Smooth muscle cell (in vitro differentiated cells): ENCODE data around the gene KIF26B. TPM values are rescaled to one million over a fixed set of nuclear protein-coding genes. Genes with fewer than 3 reads are reported as not detected.

Experiments
- DNase-seq: peaks from one replicate; lab custom pipeline; 2025; ENCODE audit not compliant: unreplicated experiment; lab: John Stamatoyannopoulos, UW
- H2AFZ ChIP-seq: fragments of 200-600 bp; sonication (generic); 2 replicates; pipeline ENCODE4 v1.6.0; 2016; ENCODE audit warnings: antibody characterized with exemption, low read depth, mild to moderate bottlenecking
- H3F3A ChIP-seq: fragments of 200-600 bp; sonication (generic); 2 replicates; pipeline ENCODE4 v1.6.0; 2017; ENCODE audit warnings: antibody characterized with exemption, low read depth
- H3K27ac ChIP-seq: fragments of 200-600 bp; sonication (generic); 2 replicates; pipeline ENCODE4 v1.5.1; 2016; ENCODE audit warnings: low read depth, mild to moderate bottlenecking
- H3K27me3 ChIP-seq: fragments of 200-600 bp; sonication (generic); 2 replicates; pipeline ENCODE4 v1.6.1; 2016; ENCODE audit warnings: low read depth, mild to moderate bottlenecking
- H3K36me3 ChIP-seq: fragments of 200-600 bp; sonication (generic); 2 replicates; pipeline ENCODE4 v1.5.1; 2016; ENCODE audit warnings: low read depth
- H3K4me1 ChIP-seq: fragments of 200-600 bp; sonication (generic); 2 replicates; pipeline ENCODE4 v1.5.1; 2016; ENCODE audit warnings: low read depth
- H3K4me2 ChIP-seq: fragments of 200-600 bp; sonication (generic); 2 replicates; pipeline ENCODE4 v1.6.0; 2016; ENCODE audit warnings: mild to moderate bottlenecking
- H3K4me3 ChIP-seq: fragments of 200-600 bp; sonication (generic); 2 replicates; pipeline ENCODE4 v1.5.1; 2016; ENCODE audit warnings: mild to moderate bottlenecking
- H3K79me2 ChIP-seq: fragments of 200-600 bp; sonication (generic); 2 replicates; pipeline ENCODE4 v1.6.0; 2016; ENCODE audit warnings: low read depth, mild to moderate bottlenecking
- H3K9ac ChIP-seq: fragments of 200-600 bp; sonication (generic); 2 replicates; pipeline ENCODE4 v1.6.0; 2016; ENCODE audit warnings: low read depth
- H3K9me3 ChIP-seq: fragments of 200-600 bp; sonication (generic); replicated peaks from 2 replicates; pipeline ENCODE4 v1.5.1; 2016; ENCODE audit warnings: low read depth
- H4K20me1 ChIP-seq: fragments of 200-600 bp; sonication (generic); 2 replicates; pipeline ENCODE4 v1.6.0; 2016; ENCODE audit warnings: low read depth
- CTCF ChIP-seq: fragments of 200-600 bp; sonication (generic); IDR thresholded peaks from 2 replicates; pipeline ENCODE4 v1.5.1; 2017; ENCODE audit warnings: borderline replicate concordance, mild to moderate bottlenecking, antibody characterized with exemption; ENCODE audit not compliant: insufficient read depth, poor library complexity, severe bottlenecking
- WGBS: methylation state at CpG from one replicate; pipeline ENCODE4 v1.1.7; 2016; ENCODE audit warnings: low lambda C conversion rate; 5-methylcytosine and 5-hydroxymethylcytosine counted together
- polyA plus RNA-seq: library from polyadenylated mRNA; unstranded; fragments of >200 nt; fragmentation: Nextera tagmentation; extraction: Ambion mirVana; gene quantifications from 2 replicates; pipeline ENCODE4 v1.2.1, GENCODE V29; 2016
- total RNA-seq: library from RNA; depleted of rRNA; stranded (reverse); fragments of >200 nt; gene quantifications from 2 replicates; pipeline ENCODE4 v1.2.3, GENCODE V29; 2014

Gene KIF26B
- total and polyA plus RNA-seq, 2 experiments from 2014 or later: 24.9 to 43.3 TPM

- no peak for TF ChIP-seq CTCF
- Histone ChIP-seq H3K9me3 (no peaks in the 10 kb centered on the region), H3K4me1 (no peaks in the 10 kb centered on the region), H3F3A (no peaks in the 10 kb centered on the region), H3K79me2 (no peaks in the 10 kb centered on the region), H3K27me3 (no peaks in the 10 kb centered on the region), H3K9ac (no peak overlapping the region), H3K27ac (no peak overlapping the region), H3K4me2 (no peak overlapping the region), H3K4me3 (no peak overlapping the region), H3K36me3 (no peaks in the 10 kb centered on the region), H2AFZ (no peak overlapping the region), H4K20me1 (no peaks in the 10 kb centered on the region)
- DNase-seq: no peak
- 84% methylated on average over 9 of the region's 9 CpGs for WGBS
Measured at GRCh38 chr1:245113649-245114048, 41.1 kb upstream of the KIF26B start.

DNA sequence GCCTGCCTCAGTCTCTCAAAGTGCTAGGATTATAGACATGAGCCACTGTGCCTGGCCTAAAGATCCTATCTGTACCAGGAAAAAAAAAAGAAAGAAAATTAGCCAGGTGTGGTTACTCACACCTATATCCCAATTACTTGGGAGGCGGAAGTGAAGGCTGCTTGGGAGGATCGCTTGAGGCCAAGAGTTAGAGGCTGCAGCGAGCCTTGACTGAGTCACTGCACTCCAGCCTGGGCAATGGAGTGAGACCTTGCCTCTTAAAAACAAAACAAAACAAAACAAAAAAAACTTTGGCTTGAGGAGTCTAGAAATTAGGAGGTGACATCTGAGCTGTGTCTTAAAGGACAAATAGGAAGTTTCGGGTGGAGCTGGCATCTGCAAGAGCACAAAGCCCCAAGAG is 38.7 kb upstream of the KIF26B start:
- Histone ChIP-seq H3F3A (no peaks in the 10 kb centered on the region), H3K79me2 (no peaks in the 10 kb centered on the region), H3K9ac (no peak overlapping the region), H3K27me3 (no peaks in the 10 kb centered on the region), H3K9me3 (no peaks in the 10 kb centered on the region), H3K36me3 (no peaks in the 10 kb centered on the region), H2AFZ (no peak overlapping the region), H3K27ac (no peak overlapping the region), H4K20me1 (no peaks in the 10 kb centered on the region), H3K4me1 (no peaks in the 10 kb centered on the region), H3K4me3 (no peak overlapping the region), H3K4me2 (no peak overlapping the region)
- WGBS: 88% methylated on average over 4 of the region's 4 CpGs
- no peak for TF ChIP-seq CTCF
- DNase-seq: no peak

DNA sequence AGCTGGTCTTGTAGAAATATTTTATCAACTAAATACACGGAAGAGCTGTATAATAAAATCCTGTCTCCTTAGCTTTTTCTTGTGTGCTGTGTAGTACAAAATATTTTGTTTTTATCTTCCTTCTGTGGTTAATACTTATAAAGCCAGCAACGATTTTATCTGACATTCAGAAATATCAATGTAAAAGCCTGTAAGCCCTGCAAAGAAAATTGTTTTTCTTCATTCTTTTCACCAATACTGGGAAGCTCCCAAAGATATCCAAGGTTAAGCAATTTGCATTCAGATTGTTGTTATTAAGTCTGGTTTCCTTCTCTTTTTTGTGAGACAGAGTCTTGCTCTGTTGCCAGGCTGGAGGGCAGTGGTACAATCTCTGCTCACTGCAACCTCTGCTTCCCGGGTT is 38.0 kb upstream of the KIF26B start:
- Histone ChIP-seq H3K79me2 (no peaks in the 10 kb centered on the region), H3K9ac (no peak overlapping the region), H3K27ac (no peak overlapping the region), H3K4me3 (no peak overlapping the region), H3K36me3 (no peaks in the 10 kb centered on the region), H4K20me1 (no peaks in the 10 kb centered on the region), H3K27me3 (no peaks in the 10 kb centered on the region), H3K4me2 (no peak overlapping the region), H3K4me1 (no peaks in the 10 kb centered on the region), H3F3A (no peaks in the 10 kb centered on the region), H3K9me3 (no peaks in the 10 kb centered on the region), H2AFZ (no peak overlapping the region)
- TF ChIP-seq CTCF: no peak
- no peak for DNase-seq
- 78% methylated on average over 3 of the region's 3 CpGs for WGBS

- no peaks in the 10 kb centered on the region for H4K20me1 ChIP-seq
- no peak overlapping the region for H2AFZ ChIP-seq
- WGBS: 92% methylated on average over 7 of the region's 7 CpGs
- no peaks in the 10 kb centered on the region for H3K27me3 ChIP-seq
- no peaks in the 10 kb centered on the region for H3K79me2 ChIP-seq
- no peak for TF ChIP-seq CTCF
- no peaks in the 10 kb centered on the region for H3K36me3 ChIP-seq
- H3K9ac ChIP-seq: no peak overlapping the region
- no peak overlapping the region for H3K27ac ChIP-seq
- no peak overlapping the region for H3K4me2 ChIP-seq
- no peaks in the 10 kb centered on the region for H3K4me1 ChIP-seq
- H3K4me3 ChIP-seq: no peak overlapping the region
- no peaks in the 10 kb centered on the region for H3F3A ChIP-seq
- no peak for DNase-seq
- no peaks in the 10 kb centered on the region for H3K9me3 ChIP-seq
Measured at GRCh38 chr1:245118066-245118465, 36.7 kb upstream of the KIF26B start.
